CD8-positive, alpha-beta memory T cell (primary cell): ENCODE results near the gene HOXC13. TPM values are rescaled to one million over a fixed set of nuclear protein-coding genes. Genes with fewer than 3 reads are reported as not detected.

Source experiments
- CTCF ChIA-PET: fragments of 350-600 bp; sonication (Branson Sonifier 250); formaldehyde crosslinking; loops from one replicate; lab custom pipeline; 2021; ENCODE audit warnings: antibody characterized with exemption; lab: Charles Lee
- POLR2A ChIA-PET: fragments of 350-600 bp; sonication (Branson Sonifier 250); formaldehyde crosslinking; loops from one replicate; lab custom pipeline; 2021; ENCODE audit warnings: antibody characterized with exemption; lab: Charles Lee
- DNase-seq, 5 donors: peaks; one replicate each; pipeline versions ENCODE4 v3.0.0 to v3.0.0-alpha.2; 2020 to 2022; ENCODE audit warnings: mixed read lengths in 1 of 5
- H3K27ac ChIP-seq: one replicate; pipeline ENCODE4 v1.7.0; 2013; ENCODE audit warnings: low read depth, mild to moderate bottlenecking, low read length, moderate library complexity
- H3K27me3 ChIP-seq: 2 replicates; pipeline ENCODE4 v1.7.0; 2013; ENCODE audit warnings: low read length, mild to moderate bottlenecking; ENCODE audit not compliant: insufficient read depth, poor library complexity, severe bottlenecking
- H3K36me3 ChIP-seq: 2 replicates; pipeline ENCODE4 v1.7.0; 2013; ENCODE audit warnings: mild to moderate bottlenecking, low read length, moderate library complexity; ENCODE audit not compliant: insufficient read depth
- H3K4me1 ChIP-seq: 2 replicates; pipeline ENCODE4 v1.7.0; 2013; ENCODE audit warnings: mild to moderate bottlenecking, low read length, moderate library complexity; ENCODE audit not compliant: insufficient read depth
- H3K4me3 ChIP-seq: 2 replicates; pipeline ENCODE4 v1.7.0; 2013; ENCODE audit warnings: mild to moderate bottlenecking, low read length
- H3K9me3 ChIP-seq: 2 replicates; pipeline ENCODE4 v1.7.0; 2013; ENCODE audit warnings: mild to moderate bottlenecking, low read length
- H3K27ac Mint-ChIP-seq, 8 donors: one replicate each; pipeline ENCODE4 v1.8.0; 2020 to 2021; ENCODE audit warnings: mixed read lengths in 8 of 8, mild to moderate bottlenecking in 6 of 8, inconsistent platforms in 3 of 8, moderate library complexity in 3 of 8
- H3K27me3 Mint-ChIP-seq, 2 donors: one replicate each; pipeline ENCODE4 v1.8.0; 2020 to 2021; ENCODE audit warnings: mixed read lengths in 2 of 2, mild to moderate bottlenecking in 1 of 2, moderate library complexity in 1 of 2
- H3K36me3 Mint-ChIP-seq, 3 donors: one replicate each; pipeline ENCODE4 v1.8.0; 2020 to 2021; ENCODE audit warnings: mixed read lengths in 3 of 3, inconsistent platforms in 1 of 3, mild to moderate bottlenecking in 1 of 3
- H3K4me1 Mint-ChIP-seq, 3 donors: one replicate each; pipeline ENCODE4 v1.8.0; 2020 to 2021; ENCODE audit warnings: mixed read lengths in 3 of 3, inconsistent platforms in 1 of 3, mild to moderate bottlenecking in 1 of 3
- H3K4me3 Mint-ChIP-seq, 7 donors: one replicate each; pipeline ENCODE4 v1.8.0; 2020 to 2021; ENCODE audit warnings: mixed read lengths in 7 of 7, mild to moderate bottlenecking in 6 of 7, moderate library complexity in 4 of 7, inconsistent platforms in 2 of 7
- H3K9me3 Mint-ChIP-seq, 5 donors: one replicate each; pipeline ENCODE4 v1.8.0; 2020 to 2022; ENCODE audit warnings: mixed read lengths in 5 of 5, mild to moderate bottlenecking in 3 of 5, moderate library complexity in 2 of 5, inconsistent platforms in 1 of 5
- polyA plus RNA-seq: library from polyadenylated mRNA; unstranded; fragments of 300-500 nt; fragmentation: Illumina TruSeq; gene quantifications from one replicate; pipeline ENCODE4 v1.2.3, GENCODE V29; 2021
- total RNA-seq, 2 experiments: library from RNA; stranded (reverse); gene quantifications; one replicate each; pipeline ENCODE4 v1.2.3, GENCODE V29; 2021

The HOXC13 gene
- total and polyA plus RNA-seq, 3 experiments from 2014 or later: not detected

- Histone ChIP-seq H3K9me3 (no peaks in the 10 kb centered on the region), H3K4me3 (no peak overlapping the region), H3K27ac (no peak overlapping the region), H3K4me1 (peaks cover 16% of the 10 kb centered on the region), H3K36me3 (no peaks in the 10 kb centered on the region), H3K27me3 (peaks cover 87% of the 10 kb centered on the region)
- H3K27me3 Mint-ChIP-seq: peaks cover 87 to 94% of the 10 kb centered on the region in 2 donors
- H3K27ac Mint-ChIP-seq: peak overlapping the region in 2 of 8 donors; percentile 26 to 77
- DNase-seq: no peak
- H3K36me3 Mint-ChIP-seq: no peaks in the 10 kb centered on the region
- H3K4me3 Mint-ChIP-seq: peak overlapping the region in 1 of 7 donors; percentile 54
- ChIA-PET POLR2A (no interaction called here), CTCF (interaction anchor here (1.5 kb wide), 1 partner anchor 24 kb away, joined by 3 read pairs; no protein-coding TSS in a partner anchor)
- peaks cover 24 to 40% (median 26%) of the 10 kb centered on the region in 3 donors for H3K4me1 Mint-ChIP-seq
- H3K9me3 Mint-ChIP-seq: peaks cover 0 to 14% (median 0%) of the 10 kb centered on the region in 5 donors
These were observed 43.3 kb downstream of the HOXC13 start for GRCh38 chr12:53981634-53982565.

DNA sequence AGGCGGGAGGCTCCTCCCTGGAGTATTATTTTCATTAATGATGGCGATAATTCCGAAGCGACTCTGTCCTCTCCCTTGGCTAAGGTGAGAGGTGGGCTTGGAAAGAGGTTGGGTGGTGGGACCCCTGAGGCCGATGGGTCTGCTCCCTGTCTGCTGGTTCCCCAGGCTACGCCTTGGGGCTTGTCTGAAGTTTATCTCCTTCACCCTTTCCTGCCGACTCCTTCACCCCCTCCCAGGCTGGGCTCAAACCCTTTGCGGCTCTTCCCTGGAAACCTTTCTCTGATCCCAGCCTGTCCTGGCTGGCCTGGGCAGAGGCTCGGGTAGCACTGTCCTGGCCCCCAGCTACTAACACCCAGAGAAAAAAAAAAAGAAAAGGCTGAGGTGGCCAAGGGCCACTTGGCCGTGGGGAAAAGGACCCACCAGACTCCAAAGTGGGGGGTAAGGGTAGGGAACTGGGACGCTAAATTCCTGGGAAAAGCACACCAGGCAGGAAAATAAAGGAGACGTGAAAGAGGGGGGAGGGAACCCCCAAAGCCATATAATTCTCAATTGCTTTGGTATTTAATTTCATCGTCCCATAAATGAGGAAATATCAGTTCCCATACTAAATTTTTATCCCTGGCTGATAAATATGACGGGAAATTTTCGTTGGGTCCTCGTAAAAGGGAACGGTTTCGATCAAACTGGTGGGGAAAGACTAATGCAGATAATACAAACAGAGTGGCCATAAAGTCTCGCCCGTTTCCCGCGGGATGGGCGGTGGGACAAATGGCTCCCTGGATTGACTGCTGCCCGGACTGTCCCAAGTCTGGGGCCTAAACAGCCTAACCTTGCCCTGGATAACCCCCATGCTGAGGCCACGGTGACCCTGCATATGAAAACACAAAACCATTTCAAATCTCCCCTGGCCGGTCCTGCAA is 44.3 kb downstream of the HOXC13 start:
- peak overlapping the region in 5 of 7 donors; percentile 6 to 72 (median 21) for H3K4me3 Mint-ChIP-seq
- Histone ChIP-seq H3K27ac (no peak overlapping the region), H3K4me3 (no peak overlapping the region), H3K27me3 (peaks cover 87% of the 10 kb centered on the region), H3K4me1 (peaks cover 16% of the 10 kb centered on the region), H3K36me3 (no peaks in the 10 kb centered on the region), H3K9me3 (no peaks in the 10 kb centered on the region)
- no peak for DNase-seq
- peak overlapping the region in 3 of 8 donors; percentile 54 to 77 (median 62) for H3K27ac Mint-ChIP-seq
- ChIA-PET CTCF (no interaction called here), POLR2A (no interaction called here)
- peaks cover 25 to 37% (median 26%) of the 10 kb centered on the region in 3 donors for H3K4me1 Mint-ChIP-seq
- no peaks in the 10 kb centered on the region for H3K36me3 Mint-ChIP-seq
- peaks cover 0 to 11% (median 0%) of the 10 kb centered on the region in 5 donors for H3K9me3 Mint-ChIP-seq
- peaks cover 88 to 94% of the 10 kb centered on the region in 2 donors for H3K27me3 Mint-ChIP-seq

- Histone ChIP-seq H3K36me3 (no peaks in the 10 kb centered on the region), H3K4me3 (no peak overlapping the region), H3K27ac (no peak overlapping the region), H3K9me3 (no peaks in the 10 kb centered on the region), H3K4me1 (peaks cover 16% of the 10 kb centered on the region), H3K27me3 (peaks cover 89% of the 10 kb centered on the region)
- Mint-ChIP-seq H3K4me3 (peak overlapping the region in 4 of 7 donors; percentile 4 to 72 (median 34)), H3K36me3 (no peaks in the 10 kb centered on the region), H3K27ac (peak overlapping the region in 2 of 8 donors; percentile 62 to 77), H3K4me1 (peaks cover 22 to 35% (median 25%) of the 10 kb centered on the region in 3 donors), H3K27me3 (peaks cover 93 to 94% of the 10 kb centered on the region in 2 donors), H3K9me3 (peaks cover 0 to 11% (median 0%) of the 10 kb centered on the region in 5 donors)
- ChIA-PET CTCF (no interaction called here), POLR2A (no interaction called here)
- DNase-seq: no peak
These were observed 44.9 kb downstream of the HOXC13 start for GRCh38 chr12:53983568-53983949.

DNA sequence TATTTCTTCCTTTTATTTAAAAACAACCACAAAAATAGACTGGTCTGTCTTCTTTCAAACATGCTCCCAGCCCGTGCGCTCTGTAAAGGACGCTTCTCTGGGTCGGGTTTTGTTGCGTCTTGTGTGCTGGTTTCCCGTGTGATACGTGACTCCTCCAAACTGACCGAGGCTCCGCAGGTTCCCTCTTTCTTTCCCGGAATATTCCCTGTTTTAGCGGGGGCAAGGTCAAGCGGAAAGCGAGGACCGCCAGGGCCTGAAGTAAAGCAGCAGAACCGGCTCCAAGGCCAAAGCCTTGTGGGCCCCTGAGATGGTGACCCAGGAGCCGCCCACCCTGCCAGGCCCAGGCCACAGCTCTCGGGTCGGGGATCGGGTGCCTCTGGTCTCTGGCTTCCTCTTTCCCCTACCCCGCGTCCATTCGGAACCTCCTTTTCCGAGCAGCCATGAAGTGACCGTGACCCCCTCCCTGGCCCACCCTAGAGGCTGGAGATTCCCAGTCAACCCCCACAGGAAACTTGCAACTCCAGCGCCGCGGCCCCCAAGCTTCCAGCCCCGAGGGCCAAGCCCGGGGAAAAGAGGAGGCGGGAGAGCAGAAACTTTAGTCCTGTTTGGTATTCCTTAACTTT is 45.4 kb downstream of the HOXC13 start:
- peak overlapping the region in 2 of 8 donors; percentile 18 to 77 for H3K27ac Mint-ChIP-seq
- CTCF ChIA-PET: interaction anchor here (0.6 to 2.8 kb wide), 4 partner anchors 20 to 227 kb away, joined by 3 to 12 read pairs (median 3); no protein-coding TSS in a partner anchor
- peaks cover 0 to 11% (median 0%) of the 10 kb centered on the region in 5 donors for H3K9me3 Mint-ChIP-seq
- no peaks in the 10 kb centered on the region for H3K36me3 Mint-ChIP-seq
- Histone ChIP-seq H3K9me3 (no peaks in the 10 kb centered on the region), H3K27me3 (peaks cover 89% of the 10 kb centered on the region), H3K36me3 (no peaks in the 10 kb centered on the region), H3K27ac (no peak overlapping the region), H3K4me1 (peaks cover 20% of the 10 kb centered on the region), H3K4me3 (no peak overlapping the region)
- peaks cover 93 to 94% of the 10 kb centered on the region in 2 donors for H3K27me3 Mint-ChIP-seq
- peak overlapping the region in 3 of 7 donors; percentile 40 to 56 (median 45) for H3K4me3 Mint-ChIP-seq
- POLR2A ChIA-PET: no interaction called here
- peaks cover 26 to 36% (median 29%) of the 10 kb centered on the region in 3 donors for H3K4me1 Mint-ChIP-seq
- DNase-seq: no peak

DNA sequence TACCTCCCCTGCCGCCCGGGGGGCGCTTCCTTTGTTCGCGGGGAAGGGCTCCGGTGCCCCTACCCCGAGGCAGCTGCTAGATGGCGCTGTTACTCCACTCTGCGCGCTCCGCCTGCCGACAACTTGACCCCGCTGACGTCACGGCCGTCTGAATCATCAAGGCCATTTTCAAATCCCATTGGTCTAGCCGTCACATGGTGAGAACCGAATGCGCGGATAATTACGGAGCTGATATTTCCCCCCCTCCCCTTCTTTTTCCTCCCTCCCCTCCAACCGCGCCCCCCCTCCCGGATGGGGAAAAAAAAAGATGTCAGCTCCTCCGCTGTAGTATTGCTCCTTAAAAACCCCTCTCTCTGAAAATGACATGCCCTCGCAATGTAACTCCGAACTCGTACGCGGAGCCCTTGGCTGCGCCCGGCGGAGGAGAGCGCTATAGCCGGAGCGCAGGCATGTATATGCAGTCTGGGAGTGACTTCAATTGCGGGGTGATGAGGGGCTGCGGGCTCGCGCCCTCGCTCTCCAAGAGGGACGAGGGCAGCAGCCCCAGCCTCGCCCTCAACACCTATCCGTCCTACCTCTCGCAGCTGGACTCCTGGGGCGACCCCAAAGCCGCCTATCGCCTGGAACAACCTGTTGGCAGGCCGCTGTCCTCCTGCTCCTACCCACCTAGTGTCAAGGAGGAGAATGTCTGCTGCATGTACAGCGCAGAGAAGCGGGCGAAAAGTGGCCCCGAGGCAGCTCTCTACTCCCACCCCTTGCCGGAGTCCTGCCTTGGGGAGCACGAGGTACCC is 46.5 kb downstream of the HOXC13 start, which contains the start of gene HOXC10:
HOXC10 (plus strand) TSS at position 246 of the 791 bp plus-strand sequence; CDS start at position 360, 114 bp downstream.
- Mint-ChIP-seq H3K4me1 (peaks cover 36 to 46% (median 38%) of the 10 kb centered on the region in 3 donors), H3K27ac (peak within 1 kb of the TSS in 3 of 8 donors; percentile 67 to 77 (median 70)), H3K36me3 (no peaks in the 10 kb centered on the region), H3K9me3 (peaks cover 0 to 9% (median 0%) of the 10 kb centered on the region in 5 donors), H3K4me3 (peak within 1 kb of the TSS; percentile 70 to 73 (median 71)), H3K27me3 (peaks cover 93 to 94% of the 10 kb centered on the region in 2 donors)
- H3K4me1 ChIP-seq: peaks cover 26% of the 10 kb centered on the region
- H3K27ac ChIP-seq: no peak within 1 kb of the TSS
- no peak within 1 kb of the TSS for H3K4me3 ChIP-seq
- ChIA-PET CTCF (interaction anchor here (1.2 to 2.8 kb wide), 6 partner anchors 12 to 228 kb away, joined by 3 to 12 read pairs (median 4); no protein-coding TSS in a partner anchor), POLR2A (interaction anchor here (0.5 kb wide), 1 partner anchor 31 kb away, joined by 4 read pairs; no protein-coding TSS in a partner anchor)
- DNase-seq: peak; percentile 49 to 71 (median 65)
- no peaks in the 10 kb centered on the region for H3K36me3 ChIP-seq
- no peaks in the 10 kb centered on the region for H3K9me3 ChIP-seq
- peaks cover 90% of the 10 kb centered on the region for H3K27me3 ChIP-seq

GRCh38 chr12:53985692-53985993 is 47.0 kb downstream of the HOXC13 start:
- peak overlapping the region in 2 of 8 donors; percentile 67 to 73 for H3K27ac Mint-ChIP-seq
- H3K4me3 Mint-ChIP-seq: peak overlapping the region; percentile 63 to 73 (median 71)
- Histone ChIP-seq H3K27ac (no peak overlapping the region), H3K9me3 (no peaks in the 10 kb centered on the region), H3K4me3 (no peak overlapping the region), H3K4me1 (peaks cover 26% of the 10 kb centered on the region), H3K27me3 (peaks cover 91% of the 10 kb centered on the region), H3K36me3 (no peaks in the 10 kb centered on the region)
- ChIA-PET CTCF (interaction anchor here (1.1 to 2.8 kb wide), 8 partner anchors 11 to 229 kb away, joined by 3 to 12 read pairs (median 4); partner anchors contain the start of gene HOXC5), POLR2A (interaction anchor here (0.5 kb wide), 1 partner anchor 30 kb away, joined by 4 read pairs; no protein-coding TSS in a partner anchor)
- no peaks in the 10 kb centered on the region for H3K36me3 Mint-ChIP-seq
- H3K9me3 Mint-ChIP-seq: peaks cover 0 to 9% (median 0%) of the 10 kb centered on the region in 5 donors
- H3K27me3 Mint-ChIP-seq: peaks cover 93 to 94% of the 10 kb centered on the region in 2 donors
- no peak for DNase-seq
- H3K4me1 Mint-ChIP-seq: peaks cover 37 to 51% (median 39%) of the 10 kb centered on the region in 3 donors
